GM20000 (cell line): ENCODE data around the gene POMT1.
"Not testable (repeated sequence)": the region's sequence is repeated elsewhere in the genome, so short reads cannot be mapped to it uniquely, and the experiment has no call there.

Source experiments
- DNase-seq: peaks from one replicate; pipeline ENCODE4 v3.0.0; 2012; ENCODE audit warnings: low spot score
- TF ChIP-seq, protein P1 (sequence below): IDR thresholded peaks from 2 replicates; pipeline ENCODE4 v1.5.1; 2012; ENCODE audit warnings: mild to moderate bottlenecking, control low read depth; ENCODE audit errors: extremely low read depth, missing control alignments

The POMT1 gene

DNA sequence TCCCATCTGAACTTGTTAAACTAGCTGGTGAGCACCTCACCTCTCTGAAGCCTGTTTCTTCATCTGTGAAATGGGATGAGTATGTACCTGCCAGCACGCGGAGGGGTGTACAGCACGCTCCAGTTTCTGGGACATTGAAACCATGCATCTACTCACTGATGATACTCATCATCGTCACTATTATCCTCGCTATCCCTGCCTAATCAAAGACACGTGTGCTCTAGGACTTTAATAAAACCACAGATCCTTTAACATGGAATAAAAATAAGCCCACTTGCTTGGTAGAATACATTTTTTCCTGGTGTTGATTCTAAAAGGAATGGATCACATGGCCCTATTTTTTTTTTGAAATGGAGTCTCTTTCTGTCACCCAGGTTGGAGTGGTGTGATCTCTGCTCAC is 37.3 kb upstream of the POMT1 start:
- TF ChIP-seq, protein P1, sequence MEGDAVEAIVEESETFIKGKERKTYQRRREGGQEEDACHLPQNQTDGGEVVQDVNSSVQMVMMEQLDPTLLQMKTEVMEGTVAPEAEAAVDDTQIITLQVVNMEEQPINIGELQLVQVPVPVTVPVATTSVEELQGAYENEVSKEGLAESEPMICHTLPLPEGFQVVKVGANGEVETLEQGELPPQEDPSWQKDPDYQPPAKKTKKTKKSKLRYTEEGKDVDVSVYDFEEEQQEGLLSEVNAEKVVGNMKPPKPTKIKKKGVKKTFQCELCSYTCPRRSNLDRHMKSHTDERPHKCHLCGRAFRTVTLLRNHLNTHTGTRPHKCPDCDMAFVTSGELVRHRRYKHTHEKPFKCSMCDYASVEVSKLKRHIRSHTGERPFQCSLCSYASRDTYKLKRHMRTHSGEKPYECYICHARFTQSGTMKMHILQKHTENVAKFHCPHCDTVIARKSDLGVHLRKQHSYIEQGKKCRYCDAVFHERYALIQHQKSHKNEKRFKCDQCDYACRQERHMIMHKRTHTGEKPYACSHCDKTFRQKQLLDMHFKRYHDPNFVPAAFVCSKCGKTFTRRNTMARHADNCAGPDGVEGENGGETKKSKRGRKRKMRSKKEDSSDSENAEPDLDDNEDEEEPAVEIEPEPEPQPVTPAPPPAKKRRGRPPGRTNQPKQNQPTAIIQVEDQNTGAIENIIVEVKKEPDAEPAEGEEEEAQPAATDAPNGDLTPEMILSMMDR: no peak
- no peak for DNase-seq

DNA sequence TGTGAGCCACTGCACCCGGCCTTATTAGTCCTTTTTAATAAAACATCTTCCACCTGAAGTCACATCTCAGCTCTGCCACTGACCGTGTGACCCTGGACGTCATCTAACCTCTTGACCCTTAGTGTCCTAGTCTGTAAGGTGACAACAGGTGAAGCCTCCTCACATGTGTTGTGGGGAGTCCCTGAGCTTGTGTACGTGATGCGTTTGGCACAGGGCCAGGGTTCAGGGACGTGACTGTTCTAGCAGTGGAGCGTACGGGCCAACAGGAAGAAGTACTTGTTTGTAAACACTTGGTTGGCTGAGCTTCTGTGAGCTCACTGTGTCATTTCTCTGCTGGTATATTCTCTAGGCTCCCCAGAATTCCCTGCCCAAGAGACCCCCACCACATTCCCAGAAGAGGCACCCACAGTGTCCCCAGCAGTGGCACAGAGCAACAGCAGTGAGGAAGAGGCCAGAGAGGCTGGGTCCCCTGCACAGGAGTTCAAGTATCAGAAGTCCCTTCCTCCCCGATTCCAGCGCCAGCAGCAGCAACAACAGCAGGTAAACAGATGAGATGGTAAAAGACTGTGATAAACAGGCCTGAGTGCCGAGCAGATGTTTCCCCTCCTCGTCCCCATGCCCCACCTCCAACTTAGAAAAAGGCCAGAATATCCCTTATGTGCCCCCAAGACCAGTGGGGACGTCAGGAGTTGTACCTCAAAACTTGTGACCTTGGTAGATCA is 35.3 kb upstream of the POMT1 start:
- TF ChIP-seq, protein P1: no peak

GRCh38 chr9:131468031-131468430 is 34.7 kb upstream of the POMT1 start:
- TF ChIP-seq, protein P1: no peak

More for the DNA sequence above, 35.3 kb upstream of the POMT1 start:
- no peak for DNase-seq

GRCh38 chr9:131469356-131469755 is 33.4 kb upstream of the POMT1 start:
- TF ChIP-seq, protein P1: no peak
- DNase-seq: no peak

More at GRCh38 chr9:131468031-131468430, 34.7 kb upstream of the POMT1 start:
- DNase-seq: no peak

GRCh38 chr9:131469951-131470350 is 32.8 kb upstream of the POMT1 start:
- TF ChIP-seq, protein P1: no peak

GRCh38 chr9:131470581-131470991 is 32.1 kb upstream of the POMT1 start:
- no peak for DNase-seq
- TF ChIP-seq, protein P1: no peak

More at GRCh38 chr9:131469951-131470350, 32.8 kb upstream of the POMT1 start:
- DNase-seq: no peak

- not testable (repeated sequence) for DNase-seq
Observed at GRCh38 chr9:131472085-131472484, 30.6 kb upstream of the POMT1 start.
